ENCODE data around the gene OSBPL3.

OSBPL3 gene

DNA sequence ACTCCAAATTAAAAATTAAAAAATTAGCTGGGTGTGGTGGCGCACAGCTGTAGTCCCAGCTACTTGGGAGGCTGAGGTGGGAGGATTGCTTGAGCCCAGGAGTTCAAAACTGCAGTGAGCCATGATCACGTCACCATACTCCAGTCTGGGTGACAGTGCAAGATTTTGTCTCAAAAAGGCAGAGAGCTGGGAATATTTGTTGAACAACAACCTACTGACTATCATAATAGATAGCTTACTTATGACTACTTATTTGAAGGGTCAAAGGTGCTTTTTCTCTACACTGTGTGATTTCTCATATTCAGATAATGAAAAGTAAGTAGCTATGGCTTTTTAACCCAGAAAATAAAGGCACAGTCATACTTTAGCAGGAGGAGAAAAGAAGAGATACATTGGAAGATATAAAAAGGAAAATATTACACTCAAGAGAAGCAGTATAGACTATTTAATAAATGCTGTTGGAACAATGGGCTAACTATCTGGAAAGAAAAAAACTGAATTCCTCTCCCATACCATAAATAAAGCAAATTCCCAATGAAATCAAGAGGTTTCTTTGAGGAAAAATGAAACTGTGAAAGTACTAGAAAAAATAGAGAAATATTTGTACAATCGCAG lies 229.4 kb downstream of the OSBPL3 start:
- no peaks in the 10 kb centered on the region for H3K36me3 ChIP-seq (replicated peaks)
- peak overlapping the region; percentile 62 for H3K27ac ChIP-seq
- in situ Hi-C loops (cut with HindIII; ENCODE audit: low pct_ligation_motif_present, low sequenced_read_pairs): no loop called here
- no peak overlapping the region for H3K4me3 ChIP-seq (ENCODE audit: low read depth, low read length)
- DNase-seq: peak; percentile 48
- TF ChIP-seq, protein P1, sequence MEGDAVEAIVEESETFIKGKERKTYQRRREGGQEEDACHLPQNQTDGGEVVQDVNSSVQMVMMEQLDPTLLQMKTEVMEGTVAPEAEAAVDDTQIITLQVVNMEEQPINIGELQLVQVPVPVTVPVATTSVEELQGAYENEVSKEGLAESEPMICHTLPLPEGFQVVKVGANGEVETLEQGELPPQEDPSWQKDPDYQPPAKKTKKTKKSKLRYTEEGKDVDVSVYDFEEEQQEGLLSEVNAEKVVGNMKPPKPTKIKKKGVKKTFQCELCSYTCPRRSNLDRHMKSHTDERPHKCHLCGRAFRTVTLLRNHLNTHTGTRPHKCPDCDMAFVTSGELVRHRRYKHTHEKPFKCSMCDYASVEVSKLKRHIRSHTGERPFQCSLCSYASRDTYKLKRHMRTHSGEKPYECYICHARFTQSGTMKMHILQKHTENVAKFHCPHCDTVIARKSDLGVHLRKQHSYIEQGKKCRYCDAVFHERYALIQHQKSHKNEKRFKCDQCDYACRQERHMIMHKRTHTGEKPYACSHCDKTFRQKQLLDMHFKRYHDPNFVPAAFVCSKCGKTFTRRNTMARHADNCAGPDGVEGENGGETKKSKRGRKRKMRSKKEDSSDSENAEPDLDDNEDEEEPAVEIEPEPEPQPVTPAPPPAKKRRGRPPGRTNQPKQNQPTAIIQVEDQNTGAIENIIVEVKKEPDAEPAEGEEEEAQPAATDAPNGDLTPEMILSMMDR (IDR thresholded peaks at IDR 0.05; ENCODE audit: low read depth, low read length, missing control alignments): no peak
- H3K27me3 ChIP-seq (replicated peaks): no peaks in the 10 kb centered on the region

DNA sequence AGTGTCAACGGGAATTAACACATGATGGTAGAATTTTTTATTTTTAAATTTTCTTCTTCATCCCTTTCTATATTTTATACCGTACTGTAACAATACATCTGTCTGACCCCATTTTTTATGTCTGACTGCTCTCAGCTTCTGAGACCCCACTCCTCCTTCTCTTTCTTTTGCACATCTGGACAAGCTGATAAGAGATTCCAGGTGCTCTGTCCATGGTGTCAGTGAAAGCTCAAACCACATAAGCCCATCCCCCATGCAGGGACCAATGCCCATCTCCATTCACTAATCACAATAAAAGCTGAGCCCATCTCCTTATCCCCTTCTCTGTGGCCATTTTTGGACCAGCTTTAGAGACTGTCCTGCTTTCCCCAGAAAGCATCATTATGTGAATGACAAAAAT lies 231.5 kb downstream of the OSBPL3 start:
- in situ Hi-C loops (cut with HindIII; ENCODE audit: low pct_ligation_motif_present, low sequenced_read_pairs): no loop called here
- H3K27me3 ChIP-seq (replicated peaks): no peaks in the 10 kb centered on the region
- no peak for DNase-seq
- TF ChIP-seq, protein P1 (IDR thresholded peaks at IDR 0.05; ENCODE audit: low read depth, low read length, missing control alignments): no peak
- H3K27ac ChIP-seq: no peak overlapping the region
- H3K36me3 ChIP-seq (replicated peaks): no peaks in the 10 kb centered on the region
- H3K4me3 ChIP-seq (ENCODE audit: low read depth, low read length): no peak overlapping the region

All from brain microvascular endothelial cell (primary cell).